HK-2 (cell line): ENCODE results near the gene FLNA.
"Not testable (repeated sequence)": the region's sequence is repeated elsewhere in the genome, so short reads cannot be mapped to it uniquely, and the experiment has no call there.

ENCODE experiments used
- DNase-seq: peaks from one replicate; pipeline ENCODE4 v3.0.0-alpha.2; 2018; ENCODE audit not compliant: unreplicated experiment

FLNA gene

GRCh38 chrX:154360155-154360713 lies 14.2 kb downstream of the FLNA start:
- DNase-seq = no peak

- DNase-seq = no peak
Observed at GRCh38 chrX:154359362-154360154, 14.9 kb downstream of the FLNA start.

GRCh38 chrX:154358829-154359228 lies 15.6 kb downstream of the FLNA start:
- no peak for DNase-seq

- no peak for DNase-seq
Observed at GRCh38 chrX:154358011-154358410, 16.4 kb downstream of the FLNA start.

GRCh38 chrX:154357205-154357604 lies 17.2 kb downstream of the FLNA start:
- DNase-seq = no peak

- DNase-seq = peak; percentile 6
Observed at GRCh38 chrX:154356596-154356995, 17.8 kb downstream of the FLNA start.

GRCh38 chrX:154355776-154356140 lies 18.7 kb downstream of the FLNA start:
- DNase-seq = peak; percentile 18

- peak; percentile 25 for DNase-seq
Observed at GRCh38 chrX:154355094-154355775, 19.2 kb downstream of the FLNA start.

GRCh38 chrX:154354516-154354915 lies 19.9 kb downstream of the FLNA start:
- peak; percentile 15 for DNase-seq

- DNase-seq = no peak
Observed at GRCh38 chrX:154354013-154354412, 20.4 kb downstream of the FLNA start.

GRCh38 chrX:154353172-154353843 lies 21.1 kb downstream of the FLNA start:
- peak; percentile 15 for DNase-seq

GRCh38 chrX:154352466-154352865 lies 22.0 kb downstream of the FLNA start:
- no peak for DNase-seq

GRCh38 chrX:154352012-154352401 lies 22.4 kb downstream of the FLNA start:
- no peak for DNase-seq

GRCh38 chrX:154351183-154352011 lies 23.0 kb downstream of the FLNA start:
- peak; percentile 17 for DNase-seq

GRCh38 chrX:154350429-154351182 lies 23.8 kb downstream of the FLNA start:
- peak; percentile 12 for DNase-seq

- DNase-seq = peak; percentile 23
Observed at GRCh38 chrX:154349979-154350378, 24.5 kb downstream of the FLNA start.

GRCh38 chrX:154349359-154349935 lies 25.0 kb downstream of the FLNA start:
- peak; percentile 36 for DNase-seq

- peak; percentile 31 for DNase-seq
Observed at GRCh38 chrX:154348646-154349358, 25.6 kb downstream of the FLNA start.

GRCh38 chrX:154348114-154348531 lies 26.3 kb downstream of the FLNA start:
- peak; percentile 54 for DNase-seq

GRCh38 chrX:154343620-154344019 lies 30.8 kb downstream of the FLNA start:
- not testable (repeated sequence) for DNase-seq
